HG02938 (cell line): ENCODE results near the gene CCDC90B.
"Not testable (repeated sequence)": the region's sequence is repeated elsewhere in the genome, so short reads cannot be mapped to it uniquely, and the experiment has no call there.

Source experiments
- ATAC-seq: cut with Tn5 transposase; IDR thresholded peaks from one replicate; pipeline ENCODE4 v1.9.1; 2021; ENCODE audit warnings: mild to moderate bottlenecking, moderate library complexity; ENCODE audit not compliant: unreplicated experiment

CCDC90B gene

GRCh38 chr11:83292709-83293456 lies 6.7 kb upstream of the CCDC90B start:
- peak; percentile 83 for ATAC-seq

DNA sequence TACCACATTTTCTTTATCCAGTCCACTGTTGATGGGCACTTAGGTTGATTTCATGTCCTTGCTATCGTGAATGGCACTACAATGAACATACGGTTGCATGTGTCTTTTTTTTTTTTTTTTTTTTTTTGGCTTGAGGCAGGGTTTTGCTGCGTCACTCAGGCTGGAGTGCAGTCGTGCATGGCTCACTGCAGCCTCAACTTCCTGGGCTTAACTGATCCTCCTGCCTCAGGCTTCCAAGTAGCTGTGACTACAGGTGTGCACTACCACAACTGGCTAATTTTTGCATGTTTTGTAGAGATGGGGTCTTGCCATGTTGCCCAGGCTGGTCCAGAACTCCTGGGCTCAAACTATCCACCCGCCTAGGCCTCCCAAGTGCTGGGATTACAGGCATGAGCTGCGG lies 1.5 kb upstream of the CCDC90B start:
- ATAC-seq = no peak

DNA sequence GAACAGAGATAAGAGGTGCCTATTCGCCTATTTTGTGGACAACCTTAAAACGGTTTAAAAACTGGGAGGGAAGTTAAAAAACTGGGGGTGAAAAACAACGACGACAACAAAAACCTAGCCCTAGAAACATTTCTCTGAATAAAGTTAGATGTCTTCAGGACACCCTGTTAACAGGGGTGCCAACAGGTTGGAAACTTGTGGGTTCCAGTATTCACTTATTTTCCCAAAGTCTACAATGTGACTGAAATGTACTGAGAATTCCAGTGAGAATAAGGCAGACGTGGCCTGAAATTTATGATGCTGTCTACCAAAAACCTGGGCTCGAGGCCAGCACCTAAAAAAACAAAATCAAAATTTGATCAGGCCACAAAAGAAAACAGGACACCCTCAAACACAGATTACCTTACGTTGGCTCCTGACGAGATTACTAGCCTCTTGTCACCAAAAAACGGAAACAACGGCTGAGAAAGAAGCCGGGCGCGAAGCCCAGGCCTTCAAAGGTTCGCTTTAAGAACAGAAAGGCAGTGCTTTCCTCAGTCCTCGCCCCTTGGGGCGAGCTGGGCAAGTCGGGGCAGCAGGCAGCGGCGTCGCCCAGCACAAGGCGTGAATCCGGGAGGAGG lies 906 bp downstream of the CCDC90B start:
- peak; percentile 28 for ATAC-seq

DNA sequence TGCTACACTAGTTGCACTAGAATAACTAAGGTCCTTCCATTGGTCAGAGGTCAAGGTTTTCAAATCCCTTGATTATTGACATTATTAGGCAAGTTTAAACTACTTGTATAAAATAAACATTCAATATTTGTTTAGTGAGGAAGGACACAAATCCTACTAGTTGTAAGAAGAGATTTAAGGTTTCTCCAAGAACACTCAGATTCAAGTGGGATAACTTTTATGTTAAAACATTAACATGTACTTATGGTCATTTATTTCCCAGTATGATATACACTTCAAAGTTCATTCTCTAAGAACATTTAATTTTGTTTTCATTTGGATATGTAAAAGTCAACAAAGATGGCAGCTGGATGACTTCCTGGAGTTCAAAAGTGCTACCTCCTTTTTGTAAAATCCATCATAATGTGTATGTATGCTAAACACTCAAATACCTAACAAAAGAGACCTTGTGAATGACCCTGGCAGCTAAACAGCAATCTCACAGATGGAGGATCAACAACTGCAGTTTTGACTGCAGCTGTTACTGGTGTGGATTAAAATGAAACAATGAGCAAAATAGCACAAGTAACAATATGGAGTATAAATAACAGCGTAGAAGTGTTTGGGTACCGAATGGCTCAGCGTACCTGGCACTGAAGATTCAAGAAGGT lies 1.5 kb downstream of the CCDC90B start:
- no peak for ATAC-seq

DNA sequence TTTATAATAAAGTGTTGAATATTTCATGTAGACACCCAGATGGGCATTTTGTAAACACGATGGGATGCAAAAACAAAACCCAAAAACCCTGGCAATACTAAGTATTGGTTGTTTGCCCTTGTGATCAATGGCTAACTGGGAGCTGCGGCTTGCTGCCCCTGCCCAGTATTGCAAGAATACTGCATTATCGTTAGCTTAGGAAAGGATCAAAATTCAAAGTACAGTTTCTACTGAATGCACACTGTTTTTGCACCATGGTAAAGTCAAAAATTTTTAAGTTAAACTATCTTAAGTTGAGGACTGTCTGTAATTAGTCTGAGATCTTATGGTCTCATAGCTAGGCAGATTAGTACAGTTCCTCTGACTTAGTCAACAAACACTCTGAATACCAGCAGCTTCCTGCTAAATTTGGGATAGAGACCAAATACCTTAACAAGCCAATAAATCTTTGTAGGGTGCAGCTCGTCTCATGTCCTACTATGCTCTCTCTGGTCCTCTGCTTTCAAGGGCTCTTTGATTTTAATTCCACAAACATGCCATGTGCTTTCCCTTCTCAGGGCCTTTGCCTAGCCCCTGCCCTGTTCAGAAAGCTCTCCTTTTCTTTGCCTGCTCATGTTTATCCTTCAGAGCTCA lies 4.0 kb downstream of the CCDC90B start:
- no peak for ATAC-seq

GRCh38 chr11:83280256-83280655 lies 5.9 kb downstream of the CCDC90B start:
- no peak for ATAC-seq

DNA sequence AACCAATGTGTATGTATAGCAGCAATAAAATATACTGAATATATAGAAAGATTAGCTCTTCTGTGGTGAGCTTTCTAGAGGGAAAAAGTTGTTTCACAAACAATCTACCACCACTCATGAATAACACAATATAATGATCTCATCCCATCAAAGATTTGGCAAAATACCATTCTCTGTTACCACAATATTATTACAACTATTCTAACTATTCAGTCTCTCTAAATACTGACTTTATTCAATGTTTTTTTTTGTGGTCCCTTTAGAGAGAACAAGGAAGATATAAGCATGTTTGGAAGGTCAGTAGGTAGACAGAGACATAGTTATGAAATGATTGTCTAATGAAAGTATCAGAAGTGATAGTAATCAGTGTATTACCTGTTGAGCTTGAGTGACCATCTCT lies 7.8 kb downstream of the CCDC90B start:
- no peak for ATAC-seq

DNA sequence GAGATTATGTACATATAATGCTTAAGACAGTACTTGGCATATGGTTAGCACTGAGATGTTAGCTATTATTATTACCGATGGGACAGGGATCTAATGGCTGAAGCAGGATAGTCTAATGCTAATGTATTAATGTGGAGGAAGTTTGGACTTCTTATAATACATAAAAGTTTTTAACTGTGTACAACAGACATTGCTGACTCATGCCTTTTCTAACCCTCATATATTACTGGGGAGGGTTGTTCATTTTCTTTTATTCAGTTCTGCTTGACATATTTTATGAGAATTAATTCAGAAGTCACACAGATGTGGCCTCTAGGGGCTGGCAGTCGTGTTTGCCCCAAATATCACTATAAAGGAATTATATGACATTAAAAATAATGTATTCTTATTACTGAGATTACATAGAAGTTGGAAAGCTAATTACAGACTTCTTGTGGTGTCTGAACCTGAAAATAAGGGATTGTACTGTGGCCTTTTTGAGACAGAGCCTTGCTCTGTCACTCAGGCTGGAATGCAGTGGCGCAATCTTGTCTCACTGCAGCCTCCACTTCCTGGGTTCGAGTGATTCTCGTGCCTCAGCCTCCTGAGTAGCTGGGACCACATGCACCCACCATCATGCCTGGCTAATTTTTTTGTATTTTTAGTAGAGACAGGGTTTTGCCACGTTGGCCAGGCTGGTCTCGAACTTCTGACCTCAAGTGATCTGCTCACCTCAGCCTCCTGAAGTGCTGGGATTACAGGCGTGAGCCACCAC lies 10.1 kb downstream of the CCDC90B start:
- ATAC-seq = no peak

GRCh38 chr11:83272627-83273026 lies 13.5 kb downstream of the CCDC90B start:
- no peak for ATAC-seq

GRCh38 chr11:83271734-83272133 lies 14.4 kb downstream of the CCDC90B start:
- not testable (repeated sequence) for ATAC-seq

DNA sequence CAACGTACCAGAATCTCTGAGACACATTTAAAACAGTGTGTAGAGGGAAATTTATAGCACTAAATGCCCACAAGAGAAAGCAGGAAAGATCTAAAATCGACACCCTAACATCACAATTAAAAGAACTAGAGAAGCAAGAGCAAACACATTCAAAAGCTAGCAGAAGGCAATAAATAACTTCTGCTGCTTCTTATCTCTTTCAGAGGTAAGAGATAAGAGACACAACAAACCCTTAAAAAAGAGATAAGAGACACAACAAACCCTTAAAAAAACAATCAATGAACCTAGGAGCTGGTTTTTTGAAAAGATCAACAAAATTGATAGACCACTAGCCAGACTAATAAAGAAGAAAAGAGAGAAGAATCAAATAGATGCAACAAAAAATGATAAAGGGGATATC lies 17.1 kb downstream of the CCDC90B start:
- ATAC-seq = not testable (repeated sequence)

GRCh38 chr11:83265331-83265730 lies 20.8 kb downstream of the CCDC90B start:
- ATAC-seq = no peak

DNA sequence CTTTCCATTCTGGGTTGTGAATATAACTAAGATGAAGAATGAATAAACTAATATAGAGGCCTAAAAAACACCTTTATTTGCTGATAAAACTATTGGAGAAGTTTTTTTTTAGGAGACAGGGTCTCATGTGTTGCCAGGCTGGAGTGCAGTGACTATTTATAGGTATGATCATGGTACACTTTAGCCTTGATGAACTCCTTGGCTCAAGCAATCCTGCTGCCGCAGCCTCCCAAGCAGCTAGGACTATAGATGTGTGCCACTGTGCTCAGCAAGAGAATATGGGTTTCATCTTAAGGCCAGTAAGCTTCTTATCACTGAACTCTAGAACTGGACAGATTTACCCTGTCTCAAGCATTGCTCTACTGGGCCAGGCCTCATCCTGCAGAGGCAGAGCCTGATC lies 26.6 kb downstream of the CCDC90B start:
- no peak for ATAC-seq

- ATAC-seq = no peak
These were observed 28.4 kb downstream of the CCDC90B start for GRCh38 chr11:83257761-83258168.

- no peak for ATAC-seq
These were observed 29.4 kb downstream of the CCDC90B start for GRCh38 chr11:83256602-83257340.

DNA sequence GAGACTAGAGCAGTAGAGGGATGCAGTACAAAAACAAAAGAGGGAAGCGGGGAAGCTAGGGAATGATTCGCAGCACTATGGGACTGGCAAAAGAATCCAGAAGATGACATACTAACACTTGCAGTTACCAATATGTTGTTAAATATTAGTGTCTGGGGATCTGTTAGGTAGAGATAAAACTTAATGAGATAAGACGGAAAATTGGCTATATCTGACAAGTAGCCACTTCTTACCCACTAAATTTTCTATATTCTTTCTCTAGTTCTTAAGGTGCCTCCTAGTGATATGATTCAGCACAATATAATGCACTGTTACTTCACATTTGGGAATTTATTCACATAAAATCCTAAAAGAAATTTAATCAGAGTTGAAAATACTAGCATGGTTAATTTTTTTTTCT lies 30.8 kb downstream of the CCDC90B start:
- no peak for ATAC-seq

DNA sequence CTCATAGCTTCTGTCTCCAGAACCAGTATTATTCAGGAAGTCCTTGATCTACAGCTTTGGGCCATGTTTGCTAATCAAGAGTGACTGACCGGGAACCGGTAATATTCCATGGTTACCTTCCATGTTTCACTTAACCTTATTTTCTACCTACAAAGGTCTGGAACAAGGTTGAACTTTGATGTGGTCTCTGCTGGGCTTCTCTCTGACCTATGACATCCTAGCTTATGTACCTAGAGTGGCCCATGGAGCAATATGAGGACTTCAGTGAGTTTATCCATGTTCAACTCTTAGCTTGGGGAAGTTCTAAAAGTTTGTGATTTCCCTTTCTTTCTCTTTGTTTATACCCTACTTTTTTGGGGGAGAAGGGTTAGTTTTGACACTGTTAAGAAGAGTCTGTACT lies 33.2 kb downstream of the CCDC90B start:
- ATAC-seq = no peak

DNA sequence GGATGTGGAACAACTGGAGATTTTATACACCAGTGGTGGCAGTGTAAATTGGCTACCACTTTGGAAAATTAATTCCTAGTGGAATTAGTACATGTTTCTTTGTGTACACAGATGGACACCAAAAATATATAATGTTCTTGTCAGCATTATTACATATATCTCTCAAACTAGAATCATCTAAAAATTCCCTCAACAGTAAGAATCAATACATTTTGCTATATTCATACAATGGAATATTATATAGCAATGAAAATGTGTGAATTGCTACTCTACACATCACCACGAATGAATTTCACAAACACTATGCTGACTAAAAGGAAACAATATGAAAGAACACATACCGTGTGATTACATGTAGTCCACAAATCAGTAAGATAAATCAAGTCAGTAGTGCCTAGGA lies 33.9 kb downstream of the CCDC90B start:
- no peak for ATAC-seq

DNA sequence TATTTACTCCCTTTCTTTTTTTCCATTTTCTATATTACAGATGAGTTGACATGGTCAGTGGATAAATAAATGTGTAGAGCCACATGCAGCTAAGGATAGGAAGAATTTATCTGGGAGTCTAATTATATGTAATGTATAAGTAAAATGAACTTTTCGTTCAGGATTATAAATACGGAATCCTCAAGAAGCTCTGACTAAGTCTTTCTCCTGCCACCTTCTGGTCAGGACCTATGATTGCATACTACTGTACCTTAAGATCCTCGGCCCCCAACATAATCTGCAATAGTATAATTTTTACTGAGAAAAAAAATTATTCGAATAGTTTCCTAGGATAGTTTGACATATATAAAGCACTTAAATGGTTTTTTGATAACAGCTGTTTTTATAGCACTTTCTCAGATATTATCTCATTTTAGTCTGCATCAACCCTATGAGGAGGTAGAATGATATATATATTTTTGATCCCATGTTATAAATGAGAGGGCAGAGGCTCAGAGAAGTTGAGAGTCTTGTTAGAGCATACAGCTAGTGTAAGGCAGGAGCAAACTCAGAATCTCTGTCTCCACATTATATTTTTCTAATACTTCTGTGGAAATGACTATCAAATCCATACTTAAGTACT lies 36.1 kb downstream of the CCDC90B start:
- ATAC-seq = peak; percentile 74

GRCh38 chr11:83249445-83249844 lies 36.7 kb downstream of the CCDC90B start:
- ATAC-seq = no peak
